Epithelial cell of esophagus (primary cell): ENCODE results near the gene ADGRL2.

ENCODE experiments used
- DNase-seq: peaks from one replicate; pipeline ENCODE4 v3.0.0; 2010; ENCODE audit warnings: low read depth
- H3K4me3 ChIP-seq: 2 replicates; pipeline ENCODE4 v1.5.1; 2011; ENCODE audit warnings: mild to moderate bottlenecking, low read length, control low read depth
- CTCF ChIP-seq: IDR thresholded peaks from 2 replicates; pipeline ENCODE4 v1.5.1; 2011; ENCODE audit warnings: low read depth, mild to moderate bottlenecking, low read length, control low read depth, inconsistent platforms; ENCODE audit not compliant: insufficient read depth; ENCODE audit errors: missing control alignments

The ADGRL2 gene

GRCh38 chr1:81805537-81806431 lies 5.0 kb downstream of the ADGRL2 start:
- no peak for TF ChIP-seq CTCF
- no peak for DNase-seq
- H3K4me3 ChIP-seq = no peak overlapping the region

GRCh38 chr1:81806432-81806770 lies 5.7 kb downstream of the ADGRL2 start:
- no peak for DNase-seq
- H3K4me3 ChIP-seq = no peak overlapping the region
- no peak for TF ChIP-seq CTCF

GRCh38 chr1:81808760-81809159 lies 8.0 kb downstream of the ADGRL2 start:
- no peak for DNase-seq
- TF ChIP-seq CTCF = peak; percentile 18
- no peak overlapping the region for H3K4me3 ChIP-seq

- no peak for TF ChIP-seq CTCF
- H3K4me3 ChIP-seq = no peak overlapping the region
- no peak for DNase-seq
Observed at GRCh38 chr1:81809808-81810207, 9.1 kb downstream of the ADGRL2 start.

- no peak overlapping the region for H3K4me3 ChIP-seq
- peak; percentile 32 for TF ChIP-seq CTCF
- peak; percentile 26 for DNase-seq
Observed at GRCh38 chr1:81811757-81812371, 11.1 kb downstream of the ADGRL2 start.

- DNase-seq = peak; percentile 45
- TF ChIP-seq CTCF = no peak
- no peak overlapping the region for H3K4me3 ChIP-seq
Observed at GRCh38 chr1:81812712-81813111, 12.0 kb downstream of the ADGRL2 start.
